Smooth muscle cell (in vitro differentiated cells): Measurements from ENCODE around the gene TNNI3K. TPM values are rescaled to one million over a fixed set of nuclear protein-coding genes. Genes with fewer than 3 reads are reported as not detected.

ENCODE experiments used
- DNase-seq: peaks from one replicate; lab custom pipeline; 2025; ENCODE audit not compliant: unreplicated experiment; lab: John Stamatoyannopoulos, UW
- H2AFZ ChIP-seq: fragments of 200-600 bp; sonication (generic); 2 replicates; pipeline ENCODE4 v1.6.0; 2016; ENCODE audit warnings: antibody characterized with exemption, low read depth, mild to moderate bottlenecking
- H3F3A ChIP-seq: fragments of 200-600 bp; sonication (generic); 2 replicates; pipeline ENCODE4 v1.6.0; 2017; ENCODE audit warnings: antibody characterized with exemption, low read depth
- H3K27ac ChIP-seq: fragments of 200-600 bp; sonication (generic); 2 replicates; pipeline ENCODE4 v1.5.1; 2016; ENCODE audit warnings: low read depth, mild to moderate bottlenecking
- H3K27me3 ChIP-seq: fragments of 200-600 bp; sonication (generic); 2 replicates; pipeline ENCODE4 v1.6.1; 2016; ENCODE audit warnings: low read depth, mild to moderate bottlenecking
- H3K36me3 ChIP-seq: fragments of 200-600 bp; sonication (generic); 2 replicates; pipeline ENCODE4 v1.5.1; 2016; ENCODE audit warnings: low read depth
- H3K4me1 ChIP-seq: fragments of 200-600 bp; sonication (generic); 2 replicates; pipeline ENCODE4 v1.5.1; 2016; ENCODE audit warnings: low read depth
- H3K4me2 ChIP-seq: fragments of 200-600 bp; sonication (generic); 2 replicates; pipeline ENCODE4 v1.6.0; 2016; ENCODE audit warnings: mild to moderate bottlenecking
- H3K4me3 ChIP-seq: fragments of 200-600 bp; sonication (generic); 2 replicates; pipeline ENCODE4 v1.5.1; 2016; ENCODE audit warnings: mild to moderate bottlenecking
- H3K79me2 ChIP-seq: fragments of 200-600 bp; sonication (generic); 2 replicates; pipeline ENCODE4 v1.6.0; 2016; ENCODE audit warnings: low read depth, mild to moderate bottlenecking
- H3K9ac ChIP-seq: fragments of 200-600 bp; sonication (generic); 2 replicates; pipeline ENCODE4 v1.6.0; 2016; ENCODE audit warnings: low read depth
- H3K9me3 ChIP-seq: fragments of 200-600 bp; sonication (generic); replicated peaks from 2 replicates; pipeline ENCODE4 v1.5.1; 2016; ENCODE audit warnings: low read depth
- H4K20me1 ChIP-seq: fragments of 200-600 bp; sonication (generic); 2 replicates; pipeline ENCODE4 v1.6.0; 2016; ENCODE audit warnings: low read depth
- CTCF ChIP-seq: fragments of 200-600 bp; sonication (generic); IDR thresholded peaks from 2 replicates; pipeline ENCODE4 v1.5.1; 2017; ENCODE audit warnings: borderline replicate concordance, mild to moderate bottlenecking, antibody characterized with exemption; ENCODE audit not compliant: insufficient read depth, poor library complexity, severe bottlenecking
- WGBS: methylation state at CpG from one replicate; pipeline ENCODE4 v1.1.7; 2016; ENCODE audit warnings: low lambda C conversion rate; 5-methylcytosine and 5-hydroxymethylcytosine counted together
- polyA plus RNA-seq: library from polyadenylated mRNA; unstranded; fragments of >200 nt; fragmentation: Nextera tagmentation; extraction: Ambion mirVana; gene quantifications from 2 replicates; pipeline ENCODE4 v1.2.1, GENCODE V29; 2016
- total RNA-seq: library from RNA; depleted of rRNA; stranded (reverse); fragments of >200 nt; gene quantifications from 2 replicates; pipeline ENCODE4 v1.2.3, GENCODE V29; 2014

TNNI3K gene
- total and polyA plus RNA-seq, 2 experiments from 2014 or later: 0.55 to 9.6 TPM

GRCh38 chr1:74465193-74465681, 230.1 kb downstream of the TNNI3K start:
- H4K20me1 ChIP-seq: no peaks in the 10 kb centered on the region
- no peak overlapping the region for H3K27ac ChIP-seq
- no peaks in the 10 kb centered on the region for H3F3A ChIP-seq
- no peak for TF ChIP-seq CTCF
- H3K4me3 ChIP-seq: no peak overlapping the region
- H3K4me2 ChIP-seq: no peak overlapping the region
- H2AFZ ChIP-seq: no peak overlapping the region
- no peaks in the 10 kb centered on the region for H3K27me3 ChIP-seq
- H3K36me3 ChIP-seq: no peaks in the 10 kb centered on the region
- H3K79me2 ChIP-seq: no peaks in the 10 kb centered on the region
- no peak overlapping the region for H3K9ac ChIP-seq
- DNase-seq: no peak
- H3K4me1 ChIP-seq: no peaks in the 10 kb centered on the region
- no peaks in the 10 kb centered on the region for H3K9me3 ChIP-seq
- WGBS: 98% methylated on average over 23 of the region's 24 CpGs

- no peak overlapping the region for H3K27ac ChIP-seq
- no peaks in the 10 kb centered on the region for H3K27me3 ChIP-seq
- DNase-seq: no peak
- no peaks in the 10 kb centered on the region for H4K20me1 ChIP-seq
- no peaks in the 10 kb centered on the region for H3K4me1 ChIP-seq
- no peak overlapping the region for H3K4me2 ChIP-seq
- H2AFZ ChIP-seq: no peak overlapping the region
- 96% methylated on average over 3 of the region's 3 CpGs for WGBS
- no peaks in the 10 kb centered on the region for H3K79me2 ChIP-seq
- no peaks in the 10 kb centered on the region for H3K36me3 ChIP-seq
- no peaks in the 10 kb centered on the region for H3K9me3 ChIP-seq
- no peak overlapping the region for H3K4me3 ChIP-seq
- H3K9ac ChIP-seq: no peak overlapping the region
- no peaks in the 10 kb centered on the region for H3F3A ChIP-seq
- TF ChIP-seq CTCF: no peak
Observed at GRCh38 chr1:74467786-74468377, 232.7 kb downstream of the TNNI3K start.

GRCh38 chr1:74468982-74469603, 233.9 kb downstream of the TNNI3K start:
- no peaks in the 10 kb centered on the region for H3K27me3 ChIP-seq
- no peak overlapping the region for H3K27ac ChIP-seq
- no peaks in the 10 kb centered on the region for H3K36me3 ChIP-seq
- peak overlapping the region; percentile 63 for H3K4me2 ChIP-seq
- H3F3A ChIP-seq: no peaks in the 10 kb centered on the region
- no peaks in the 10 kb centered on the region for H3K79me2 ChIP-seq
- no peak overlapping the region for H3K9ac ChIP-seq
- DNase-seq: no peak
- H4K20me1 ChIP-seq: no peaks in the 10 kb centered on the region
- no peak overlapping the region for H3K4me3 ChIP-seq
- H2AFZ ChIP-seq: no peak overlapping the region
- no peaks in the 10 kb centered on the region for H3K4me1 ChIP-seq
- TF ChIP-seq CTCF: peak; percentile 66
- WGBS: 6% methylated on average over 2 of the region's 2 CpGs
- no peaks in the 10 kb centered on the region for H3K9me3 ChIP-seq
